Duodenal mucosa (tissue), 2 donors: Measurements from ENCODE around the gene PID1.

Source experiments
- H3K27ac ChIP-seq: one replicate; pipeline ENCODE4 v1.7.0; 2013; ENCODE audit warnings: low read depth, low read length
- H3K27me3 ChIP-seq, 2 donors: one replicate each; pipeline ENCODE4 v1.7.0; 2013; ENCODE audit warnings: low read length in 2 of 2, control low read depth in 1 of 2; ENCODE audit not compliant: insufficient read depth in 2 of 2, control insufficient read depth in 1 of 2
- H3K36me3 ChIP-seq, 2 donors: one replicate each; pipeline ENCODE4 v1.7.0; 2013; ENCODE audit warnings: low read length in 2 of 2, control low read depth in 1 of 2; ENCODE audit not compliant: insufficient read depth in 2 of 2, control insufficient read depth in 1 of 2
- H3K4me1 ChIP-seq, 2 donors: one replicate each; pipeline ENCODE4 v1.7.0; 2013; ENCODE audit warnings: low read length in 2 of 2, control low read depth in 1 of 2; ENCODE audit not compliant: insufficient read depth in 2 of 2, control insufficient read depth in 1 of 2
- H3K4me3 ChIP-seq, 2 donors: one replicate each; pipeline ENCODE4 v1.7.0; 2013; ENCODE audit warnings: low read length in 2 of 2, low read depth in 1 of 2
- H3K9ac ChIP-seq, 2 donors: one replicate each; pipeline ENCODE4 v1.7.0; 2013; ENCODE audit warnings: low read length in 2 of 2, low read depth in 1 of 2
- H3K9me3 ChIP-seq, 2 donors: one replicate each; pipeline ENCODE4 v1.7.0; 2013; ENCODE audit warnings: low read length in 2 of 2, control low read depth in 1 of 2; ENCODE audit not compliant: control insufficient read depth in 1 of 2

The PID1 gene

GRCh38 chr2:229243890-229244560 lies 27.1 kb downstream of the PID1 start:
- H3K4me3 ChIP-seq, result no peak overlapping the region
- H3K4me1 ChIP-seq, result no peaks in the 10 kb centered on the region
- no peaks in the 10 kb centered on the region for H3K27me3 ChIP-seq
- H3K9me3 ChIP-seq, result peaks cover 2 to 11% of the 10 kb centered on the region in 2 donors
- H3K36me3 ChIP-seq, result no peaks in the 10 kb centered on the region
- no peak overlapping the region for H3K27ac ChIP-seq
- no peak overlapping the region for H3K9ac ChIP-seq

GRCh38 chr2:229240984-229241491 lies 30.0 kb downstream of the PID1 start:
- H3K27ac ChIP-seq, result no peak overlapping the region
- no peaks in the 10 kb centered on the region for H3K4me1 ChIP-seq
- H3K9ac ChIP-seq, result no peak overlapping the region
- H3K27me3 ChIP-seq, result no peaks in the 10 kb centered on the region
- peaks cover 2 to 11% of the 10 kb centered on the region in 2 donors for H3K9me3 ChIP-seq
- H3K4me3 ChIP-seq, result no peak overlapping the region
- no peaks in the 10 kb centered on the region for H3K36me3 ChIP-seq

- Histone ChIP-seq H3K9me3 (peaks cover 2 to 11% of the 10 kb centered on the region in 2 donors), H3K27me3 (no peaks in the 10 kb centered on the region), H3K4me1 (no peaks in the 10 kb centered on the region), H3K27ac (no peak overlapping the region), H3K4me3 (no peak overlapping the region), H3K9ac (no peak overlapping the region), H3K36me3 (no peaks in the 10 kb centered on the region)
Observed at GRCh38 chr2:229239021-229239420, 32.1 kb downstream of the PID1 start.

- Histone ChIP-seq H3K9me3 (peaks cover 2 to 11% of the 10 kb centered on the region in 2 donors), H3K4me3 (no peak overlapping the region), H3K27ac (no peak overlapping the region), H3K27me3 (no peaks in the 10 kb centered on the region), H3K9ac (no peak overlapping the region), H3K4me1 (no peaks in the 10 kb centered on the region), H3K36me3 (no peaks in the 10 kb centered on the region)
Observed at GRCh38 chr2:229237270-229237669, 33.8 kb downstream of the PID1 start.

GRCh38 chr2:229235131-229235914 lies 35.8 kb downstream of the PID1 start:
- no peak overlapping the region for H3K4me3 ChIP-seq
- H3K27me3 ChIP-seq, result no peaks in the 10 kb centered on the region
- no peak overlapping the region for H3K9ac ChIP-seq
- H3K27ac ChIP-seq, result no peak overlapping the region
- peaks cover 0 to 4% of the 10 kb centered on the region in 2 donors for H3K9me3 ChIP-seq
- no peaks in the 10 kb centered on the region for H3K4me1 ChIP-seq
- no peaks in the 10 kb centered on the region for H3K36me3 ChIP-seq

DNA sequence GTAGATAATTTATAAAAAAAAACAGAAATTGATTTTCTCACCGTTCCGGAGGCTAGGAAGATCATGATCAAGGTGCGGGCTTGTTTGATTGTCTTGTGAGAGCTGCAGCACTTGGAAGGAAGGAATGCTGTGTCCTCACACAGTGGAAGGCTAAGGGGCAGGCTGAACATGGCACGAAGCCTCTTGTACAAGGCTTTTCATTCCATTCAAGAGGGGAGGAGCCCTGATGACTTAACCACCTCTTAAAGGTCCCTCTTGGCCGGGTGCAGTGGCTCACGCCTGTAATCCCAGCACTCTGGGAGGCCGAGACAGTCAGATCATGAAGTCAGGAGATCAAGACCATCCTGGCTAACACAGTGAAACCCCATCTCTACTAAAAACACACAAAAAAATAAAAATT lies 39.2 kb downstream of the PID1 start:
- no peak overlapping the region for H3K9ac ChIP-seq
- no peak overlapping the region for H3K27ac ChIP-seq
- no peaks in the 10 kb centered on the region for H3K4me1 ChIP-seq
- H3K27me3 ChIP-seq, result no peaks in the 10 kb centered on the region
- H3K4me3 ChIP-seq, result no peak overlapping the region
- no peaks in the 10 kb centered on the region for H3K9me3 ChIP-seq
- no peaks in the 10 kb centered on the region for H3K36me3 ChIP-seq

GRCh38 chr2:229231328-229231868 lies 39.7 kb downstream of the PID1 start:
- no peaks in the 10 kb centered on the region for H3K9me3 ChIP-seq
- H3K27ac ChIP-seq, result no peak overlapping the region
- no peak overlapping the region for H3K9ac ChIP-seq
- H3K27me3 ChIP-seq, result no peaks in the 10 kb centered on the region
- H3K4me3 ChIP-seq, result no peak overlapping the region
- no peaks in the 10 kb centered on the region for H3K36me3 ChIP-seq
- H3K4me1 ChIP-seq, result no peaks in the 10 kb centered on the region

DNA sequence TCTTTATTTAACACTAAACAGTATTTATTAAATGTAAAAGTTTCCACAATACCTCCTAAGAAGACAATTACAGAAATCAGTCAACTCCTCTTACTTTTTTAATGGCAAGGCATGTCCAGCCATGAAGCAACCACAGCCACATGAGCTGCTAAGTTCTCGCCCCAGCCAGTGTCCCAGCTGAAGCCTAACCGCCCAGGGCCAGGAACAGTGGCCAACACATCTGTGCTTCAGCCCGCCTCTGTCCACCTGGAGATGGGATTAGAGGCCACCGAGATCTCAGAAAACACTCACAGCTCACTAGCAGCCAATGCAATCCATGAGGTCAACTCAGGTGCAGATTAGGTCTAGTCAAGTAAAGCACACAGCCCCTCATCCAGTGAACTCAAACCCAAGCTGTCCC lies 40.2 kb downstream of the PID1 start:
- no peaks in the 10 kb centered on the region for H3K27me3 ChIP-seq
- H3K9me3 ChIP-seq, result no peaks in the 10 kb centered on the region
- no peak overlapping the region for H3K4me3 ChIP-seq
- no peaks in the 10 kb centered on the region for H3K4me1 ChIP-seq
- H3K36me3 ChIP-seq, result no peaks in the 10 kb centered on the region
- no peak overlapping the region for H3K27ac ChIP-seq
- H3K9ac ChIP-seq, result no peak overlapping the region

DNA sequence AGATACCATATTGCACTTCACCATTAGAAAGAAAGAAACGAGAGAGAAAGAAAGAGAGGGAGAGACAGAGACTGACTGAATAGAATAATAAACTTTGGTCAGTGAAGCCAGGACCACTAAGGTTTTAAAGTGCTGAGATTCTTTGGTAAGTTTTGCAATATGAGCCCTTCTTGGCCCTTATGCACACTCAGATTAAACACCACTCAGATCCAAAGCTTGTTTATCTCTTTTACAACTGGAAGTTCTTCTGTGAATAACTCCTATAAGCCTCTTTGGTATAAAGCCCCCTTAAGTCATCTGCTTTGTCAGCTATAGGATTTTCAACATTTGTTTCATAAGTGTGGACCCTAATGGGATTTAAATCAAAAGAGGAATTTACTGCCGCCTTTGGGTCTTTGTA lies 40.8 kb downstream of the PID1 start:
- Histone ChIP-seq H3K9me3 (no peaks in the 10 kb centered on the region), H3K4me1 (no peaks in the 10 kb centered on the region), H3K36me3 (no peaks in the 10 kb centered on the region), H3K27ac (no peak overlapping the region), H3K9ac (no peak overlapping the region), H3K27me3 (no peaks in the 10 kb centered on the region), H3K4me3 (no peak overlapping the region)

DNA sequence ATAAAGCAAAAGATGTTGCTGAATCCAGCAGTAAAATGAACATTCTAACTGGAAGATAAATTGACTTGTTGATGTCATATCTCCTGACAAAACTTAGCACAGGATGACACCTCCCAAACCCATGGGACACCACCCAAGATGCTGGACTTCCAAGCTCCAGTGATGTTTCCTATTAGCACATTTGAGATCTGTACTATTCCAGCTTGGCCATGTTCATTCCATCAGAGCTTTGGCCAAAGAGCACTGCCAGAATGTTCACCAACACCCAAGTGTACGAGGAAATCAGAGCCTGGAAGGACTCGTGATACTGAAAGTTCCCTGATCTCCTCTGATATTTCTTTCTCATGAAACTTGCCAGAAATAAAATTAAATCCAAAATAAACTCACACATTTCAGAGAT lies 44.7 kb downstream of the PID1 start:
- no peak overlapping the region for H3K27ac ChIP-seq
- no peak overlapping the region for H3K9ac ChIP-seq
- no peaks in the 10 kb centered on the region for H3K36me3 ChIP-seq
- no peaks in the 10 kb centered on the region for H3K27me3 ChIP-seq
- no peak overlapping the region for H3K4me3 ChIP-seq
- H3K9me3 ChIP-seq, result no peaks in the 10 kb centered on the region
- no peaks in the 10 kb centered on the region for H3K4me1 ChIP-seq
